Activated T-cell treated with anti-CD3 and anti-CD28 coated beads, Interleukin-2, amount 50 U/mL, for 72 hours (primary cell): ENCODE measurements around the gene GAL3ST1. TPM values are rescaled to one million over a fixed set of nuclear protein-coding genes. Genes with fewer than 3 reads are reported as not detected.
"Not testable (repeated sequence)": the region's sequence is repeated elsewhere in the genome, so short reads cannot be mapped to it uniquely, and the experiment has no call there.

Experiments used
- ATAC-seq, 2 donors: fragments of 150-1000 bp; cut with Tn5 transposase; replicated peaks in 1 of 2; 2 replicates each; pipeline ENCODE4 v1.10.0; 2021; ENCODE audit warnings: moderate library complexity in 2 of 2, mild to moderate bottlenecking in 1 of 2
- DNase-seq, 2 donors: peaks; one replicate each; pipeline ENCODE4 v3.0.0; 2021 to 2022; ENCODE audit warnings: mixed read lengths in 1 of 2
- H3K27ac Mint-ChIP-seq: one replicate; pipeline ENCODE4 v1.8.0; 2022; ENCODE audit warnings: mild to moderate bottlenecking, moderate library complexity, mixed read lengths
- H3K27me3 Mint-ChIP-seq: one replicate; pipeline ENCODE4 v1.8.0; 2022; ENCODE audit warnings: low read depth, mixed read lengths
- H3K36me3 Mint-ChIP-seq, 2 donors: one replicate each; pipeline ENCODE4 v1.8.0; 2022; ENCODE audit warnings: mixed read lengths in 2 of 2, mild to moderate bottlenecking in 1 of 2; ENCODE audit not compliant: insufficient read depth in 2 of 2
- H3K4me1 Mint-ChIP-seq: one replicate; pipeline ENCODE4 v1.8.0; 2022; ENCODE audit warnings: low read depth, mixed read lengths
- H3K4me3 Mint-ChIP-seq, 2 donors: one replicate each; pipeline ENCODE4 v1.8.0; 2022; ENCODE audit warnings: mild to moderate bottlenecking in 2 of 2, mixed read lengths in 2 of 2, moderate library complexity in 2 of 2
- H3K9me3 Mint-ChIP-seq, 2 donors: one replicate each; pipeline ENCODE4 v1.8.0; 2022; ENCODE audit warnings: mixed read lengths in 2 of 2
- total RNA-seq, 2 donors: library from RNA; stranded (reverse); gene quantifications; one replicate each; pipeline ENCODE4 v1.2.3, GENCODE V29; 2022

GAL3ST1 gene
- total RNA-seq, 2 donors from 2014 or later: 1.1 to 1.7 TPM

GRCh38 chr22:30568137-30568805 is 6.2 kb downstream of the GAL3ST1 start:
- H3K27me3 Mint-ChIP-seq: no peaks in the 10 kb centered on the region
- H3K9me3 Mint-ChIP-seq: no peaks in the 10 kb centered on the region
- H3K4me1 Mint-ChIP-seq: no peaks in the 10 kb centered on the region
- H3K36me3 Mint-ChIP-seq: no peaks in the 10 kb centered on the region
- H3K27ac Mint-ChIP-seq: no peak overlapping the region
- no peak for DNase-seq
- no peak overlapping the region for H3K4me3 Mint-ChIP-seq
- no peak for ATAC-seq

GRCh38 chr22:30567277-30567676 is 7.2 kb downstream of the GAL3ST1 start:
- not testable (repeated sequence) for DNase-seq

GRCh38 chr22:30566125-30566524 is 8.3 kb downstream of the GAL3ST1 start:
- Mint-ChIP-seq H3K9me3 (no peaks in the 10 kb centered on the region), H3K27me3 (no peaks in the 10 kb centered on the region), H3K4me1 (no peaks in the 10 kb centered on the region), H3K36me3 (no peaks in the 10 kb centered on the region), H3K4me3 (no peak overlapping the region), H3K27ac (no peak overlapping the region)
- ATAC-seq: no peak
- no peak for DNase-seq

More at GRCh38 chr22:30567277-30567676, 7.2 kb downstream of the GAL3ST1 start:
- H3K27ac Mint-ChIP-seq, H3K27me3 Mint-ChIP-seq, H3K4me3 Mint-ChIP-seq, H3K36me3 Mint-ChIP-seq, ATAC-seq, H3K4me1 Mint-ChIP-seq, H3K9me3 Mint-ChIP-seq: not testable (repeated sequence)

GRCh38 chr22:30565341-30565740 is 9.1 kb downstream of the GAL3ST1 start:
- no peak for DNase-seq
- Mint-ChIP-seq H3K27ac (no peak overlapping the region), H3K9me3 (no peaks in the 10 kb centered on the region), H3K4me1 (no peaks in the 10 kb centered on the region), H3K4me3 (no peak overlapping the region), H3K27me3 (no peaks in the 10 kb centered on the region), H3K36me3 (no peaks in the 10 kb centered on the region)
- no peak for ATAC-seq

- Mint-ChIP-seq H3K9me3 (no peaks in the 10 kb centered on the region), H3K4me3 (no peak overlapping the region), H3K36me3 (no peaks in the 10 kb centered on the region), H3K4me1 (no peaks in the 10 kb centered on the region), H3K27me3 (no peaks in the 10 kb centered on the region), H3K27ac (no peak overlapping the region)
- ATAC-seq: no peak
- DNase-seq: no peak
Observed at GRCh38 chr22:30564761-30565119, 9.7 kb downstream of the GAL3ST1 start.

- Mint-ChIP-seq H3K9me3 (no peaks in the 10 kb centered on the region), H3K36me3 (no peaks in the 10 kb centered on the region), H3K4me1 (no peaks in the 10 kb centered on the region), H3K4me3 (no peak overlapping the region), H3K27ac (no peak overlapping the region), H3K27me3 (no peaks in the 10 kb centered on the region)
- ATAC-seq (no peak), DNase-seq (no peak)
Observed at GRCh38 chr22:30564045-30564760, 10.3 kb downstream of the GAL3ST1 start.

GRCh38 chr22:30562366-30562765 is 12.1 kb downstream of the GAL3ST1 start:
- Mint-ChIP-seq H3K4me1 (no peaks in the 10 kb centered on the region), H3K4me3 (no peak overlapping the region), H3K36me3 (no peaks in the 10 kb centered on the region), H3K27ac (no peak overlapping the region), H3K9me3 (no peaks in the 10 kb centered on the region), H3K27me3 (no peaks in the 10 kb centered on the region)
- no peak for DNase-seq
- ATAC-seq: no peak

- Mint-ChIP-seq H3K27me3 (no peaks in the 10 kb centered on the region), H3K9me3 (no peaks in the 10 kb centered on the region), H3K36me3 (no peaks in the 10 kb centered on the region), H3K4me3 (no peak overlapping the region), H3K27ac (no peak overlapping the region), H3K4me1 (no peaks in the 10 kb centered on the region)
- DNase-seq (no peak), ATAC-seq (no peak)
Observed at GRCh38 chr22:30561402-30562189, 12.9 kb downstream of the GAL3ST1 start.

GRCh38 chr22:30560643-30561202 is 13.7 kb downstream of the GAL3ST1 start:
- peak; percentile 12 to 21 for DNase-seq
- not testable (repeated sequence) for H3K9me3 Mint-ChIP-seq, H3K4me1 Mint-ChIP-seq, H3K27ac Mint-ChIP-seq, H3K27me3 Mint-ChIP-seq, H3K4me3 Mint-ChIP-seq, H3K36me3 Mint-ChIP-seq
- peak; percentile 31 to 56 for ATAC-seq

- Mint-ChIP-seq H3K4me3 (no peak overlapping the region), H3K9me3 (no peaks in the 10 kb centered on the region), H3K4me1 (no peaks in the 10 kb centered on the region), H3K27ac (no peak overlapping the region), H3K36me3 (no peaks in the 10 kb centered on the region), H3K27me3 (no peaks in the 10 kb centered on the region)
- ATAC-seq (no peak), DNase-seq (no peak)
Observed at GRCh38 chr22:30559889-30560288, 14.6 kb downstream of the GAL3ST1 start.

- no peaks in the 10 kb centered on the region for H3K9me3 Mint-ChIP-seq
- no peaks in the 10 kb centered on the region for H3K4me1 Mint-ChIP-seq
- no peak overlapping the region for H3K27ac Mint-ChIP-seq
- no peaks in the 10 kb centered on the region for H3K36me3 Mint-ChIP-seq
- no peaks in the 10 kb centered on the region for H3K27me3 Mint-ChIP-seq
- ATAC-seq (no peak), DNase-seq (no peak)
- H3K4me3 Mint-ChIP-seq: no peak overlapping the region
Observed at GRCh38 chr22:30557243-30557642, 17.2 kb downstream of the GAL3ST1 start.

GRCh38 chr22:30556388-30556787 is 18.1 kb downstream of the GAL3ST1 start:
- H3K9me3 Mint-ChIP-seq: no peaks in the 10 kb centered on the region
- ATAC-seq: no peak
- no peaks in the 10 kb centered on the region for H3K36me3 Mint-ChIP-seq
- no peaks in the 10 kb centered on the region for H3K27me3 Mint-ChIP-seq
- H3K27ac Mint-ChIP-seq: no peak overlapping the region
- H3K4me1 Mint-ChIP-seq: no peaks in the 10 kb centered on the region
- DNase-seq: no peak
- H3K4me3 Mint-ChIP-seq: no peak overlapping the region
